MM.1S (cell line): ENCODE data around the gene SETD3.

Experiments
- EZH2 ChIP-seq: fragments of 300-600 bp; sonication (generic); optimal IDR thresholded peaks from 2 replicates; pipeline ENCODE3; 2017; ENCODE audit warnings: low read depth, mild to moderate bottlenecking, antibody characterized with exemption, low read length, mixed read lengths
- TF ChIP-seq, protein P1 (sequence below): fragments of 300-600 bp; sonication (generic); IDR thresholded peaks from 2 replicates; pipeline ENCODE4 v1.5.1; 2016; ENCODE audit warnings: antibody characterized with exemption, low read length, mixed read lengths

DNA sequence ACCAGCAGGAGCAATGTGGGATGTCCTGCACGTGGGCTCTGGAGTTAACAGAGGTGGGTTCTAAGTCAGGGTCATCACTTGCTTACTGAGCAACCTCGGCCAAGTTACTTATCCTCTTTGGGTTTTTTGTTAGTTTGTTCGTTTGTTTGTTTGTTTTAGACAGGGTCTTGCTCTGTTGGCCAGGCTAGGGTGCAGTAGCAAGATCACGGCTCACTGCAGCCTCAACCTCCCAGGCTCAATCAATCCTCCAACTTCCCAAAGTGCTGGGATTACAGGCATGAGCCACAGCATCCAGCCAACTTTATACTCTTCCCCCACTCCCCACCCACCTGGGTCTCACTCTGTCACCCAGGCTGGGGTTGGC lies 78.4 kb downstream of the SETD3 start:
- TF ChIP-seq, protein P1, sequence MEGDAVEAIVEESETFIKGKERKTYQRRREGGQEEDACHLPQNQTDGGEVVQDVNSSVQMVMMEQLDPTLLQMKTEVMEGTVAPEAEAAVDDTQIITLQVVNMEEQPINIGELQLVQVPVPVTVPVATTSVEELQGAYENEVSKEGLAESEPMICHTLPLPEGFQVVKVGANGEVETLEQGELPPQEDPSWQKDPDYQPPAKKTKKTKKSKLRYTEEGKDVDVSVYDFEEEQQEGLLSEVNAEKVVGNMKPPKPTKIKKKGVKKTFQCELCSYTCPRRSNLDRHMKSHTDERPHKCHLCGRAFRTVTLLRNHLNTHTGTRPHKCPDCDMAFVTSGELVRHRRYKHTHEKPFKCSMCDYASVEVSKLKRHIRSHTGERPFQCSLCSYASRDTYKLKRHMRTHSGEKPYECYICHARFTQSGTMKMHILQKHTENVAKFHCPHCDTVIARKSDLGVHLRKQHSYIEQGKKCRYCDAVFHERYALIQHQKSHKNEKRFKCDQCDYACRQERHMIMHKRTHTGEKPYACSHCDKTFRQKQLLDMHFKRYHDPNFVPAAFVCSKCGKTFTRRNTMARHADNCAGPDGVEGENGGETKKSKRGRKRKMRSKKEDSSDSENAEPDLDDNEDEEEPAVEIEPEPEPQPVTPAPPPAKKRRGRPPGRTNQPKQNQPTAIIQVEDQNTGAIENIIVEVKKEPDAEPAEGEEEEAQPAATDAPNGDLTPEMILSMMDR, result no peak
- TF ChIP-seq EZH2, result no peak
